ENCODE results near the gene DNALI1. TPM values are rescaled to one million over a fixed set of nuclear protein-coding genes. Genes with fewer than 3 reads are reported as not detected.

The DNALI1 gene
- total and polyA plus RNA-seq, 2 of the 8 experiments (the other 6 are each of a cell fraction or from before 2014, with no cell fraction given) = 8.9 to 11.3 TPM

GRCh38 chr1:37553598-37553926 lies 3.2 kb upstream of the DNALI1 start:
- peak overlapping the region; percentile 99 for H4K8ac ChIP-seq (ENCODE audit: extremely low read depth, insufficient read depth, low read length)
- no peak overlapping the region for H2AK5ac ChIP-seq (ENCODE audit: low read depth, low read length)
- peaks cover 0 to 11% (median 0%) of the 10 kb centered on the region in 4 experiments; a peak in 5 of 8 replicates for H3K36me3 ChIP-seq (ENCODE audit: control insufficient read depth in 2 of 4, insufficient read depth in 4 of 4, low read length in 3 of 4)
- no peak overlapping the region for H4K5ac ChIP-seq (ENCODE audit: insufficient read length, low read depth, low read length)
- 0 out of 4 replicates have a peak, but pooled peaks cover 0 to 2% of the 10 kb centered on the region in 2 experiments for H3K9me3 ChIP-seq (ENCODE audit: insufficient read depth in 2 of 2, low read depth in 1 of 2, low read length in 1 of 2)
- no peak overlapping the region for H2BK120ac ChIP-seq (replicated peaks; ENCODE audit: low read depth, low read length)
- DNase-seq (ENCODE audit: low read depth in 1 of 2, low spot score in 2 of 2) = no peak
- FAIRE-seq = no peak
- peaks cover 6% of the 10 kb centered on the region; the same call in 1 of the 2 replicates for H3K23me2 ChIP-seq (ENCODE audit: low read depth, low read length)
- no peak overlapping the region for H2BK20ac ChIP-seq (ENCODE audit: low read length)
- H3K4me3 ChIP-seq (ENCODE audit: extremely low read depth in 1 of 4, insufficient read depth in 2 of 4, low read depth in 3 of 4, low read length in 4 of 4) = peak overlapping the region; percentile 67 to 92 (median 82)
- CTCF ChIA-PET (ENCODE audit: partially characterized antibody) = interaction anchor here (1.4 kb wide), 1 partner anchor 97 kb away, joined by 3 read pairs; no protein-coding TSS in a partner anchor
- H3K14ac ChIP-seq (ENCODE audit: insufficient read length) = no peak overlapping the region
- H3K79me1 ChIP-seq (ENCODE audit: low read depth, low read length) = peaks cover 4% of the 10 kb centered on the region; the same call in 1 of the 2 replicates
- H3K79me2 ChIP-seq (ENCODE audit: control insufficient read depth in 1 of 2, insufficient read depth in 2 of 2, low read length in 2 of 2) = peaks cover 8 to 16% of the 10 kb centered on the region in 2 experiments; a peak in 3 of 4 replicates
- 0 out of 2 replicates have a peak overlapping the region, but pooled peaks have one; percentile 80 for H2AFZ ChIP-seq (ENCODE audit: low read length)
- peaks cover 0 to 7% of the 10 kb centered on the region in 2 experiments for H4K20me1 ChIP-seq (replicated peaks in 1 of 2; ENCODE audit: control insufficient read depth in 1 of 2, insufficient read depth in 2 of 2, low read length in 2 of 2)
- H2BK12ac ChIP-seq (ENCODE audit: low read depth, low read length) = no peak overlapping the region
- H3K4me1 ChIP-seq (replicated peaks in 1 of 4; ENCODE audit: control insufficient read depth in 3 of 4, insufficient read depth in 4 of 4, low read length in 3 of 4) = peaks cover 3 to 13% (median 5%) of the 10 kb centered on the region in 4 experiments
- TF ChIP-seq CTBP2 (IDR thresholded peaks at IDR 0.05; ENCODE audit: borderline replicate concordance, insufficient read depth, insufficient read length, low read length) (no peak), SIN3A (conservative IDR thresholded peaks at IDR 0.05 in 1 of 2, IDR thresholded peaks at IDR 0.05 in 1 of 2; ENCODE audit: low read depth in 1 of 2, low read length in 2 of 2) (0 out of 4 replicates have a peak, but pooled peaks of 1 of the 2 experiments have one; percentile 11)
- H3K18ac ChIP-seq (ENCODE audit: extremely low read depth, low read length) = no peak overlapping the region
- H3K9ac ChIP-seq (replicated peaks in 1 of 4; ENCODE audit: extremely low read depth in 1 of 4, low read depth in 3 of 4, low read length in 3 of 4) = peak overlapping the region; percentile 85 to 98 (median 87)
- H3K4me2 ChIP-seq (ENCODE audit: insufficient read depth in 1 of 2, low read depth in 2 of 2, low read length in 2 of 2) = peak overlapping the region; percentile 75 to 97
- H3K27ac ChIP-seq (ENCODE audit: low read depth, low read length) = peak overlapping the region; percentile 80; the same call in 1 of the 2 replicates
- POLR2A ChIA-PET (ENCODE audit: partially characterized antibody) = interaction anchor here (2.2 kb wide), 1 partner anchor 138 kb away, joined by 7 read pairs; the partner anchor contains the start of gene CDCA8
- no peak overlapping the region for H3K4ac ChIP-seq (replicated peaks; ENCODE audit: insufficient read length, low read depth, low read length)
- no peaks in the 10 kb centered on the region for H3K27me3 ChIP-seq (replicated peaks in 1 of 4; ENCODE audit: control insufficient read depth in 3 of 4, extremely low read depth in 1 of 4, insufficient read depth in 3 of 4, low read length in 3 of 4)
- peak overlapping the region; percentile 96; the same call in 1 of the 2 replicates for H2BK5ac ChIP-seq (ENCODE audit: low read depth, low read length)
- 13% methylated on average over 11 of the region's 11 CpGs; no CpG with 5 or more reads in 1 of the 2 experiments for WGBS, 2 experiments (ENCODE audit: extremely low coverage in 1 of 2, insufficient coverage in 1 of 2, insufficient read length in 1 of 2, insufficient replicate concordance in 2 of 2, low coverage in 1 of 2, low lambda C conversion rate in 2 of 2, missing lambda C conversion rate in 1 of 2)
- no peak overlapping the region for H3K23ac ChIP-seq (ENCODE audit: insufficient read length)
- no peak overlapping the region for H2BK15ac ChIP-seq (ENCODE audit: low read length)
- H3K56ac ChIP-seq (replicated peaks; ENCODE audit: insufficient read length, low read depth, low read length) = no peak overlapping the region
- no peak overlapping the region for H4K91ac ChIP-seq (replicated peaks; ENCODE audit: insufficient read length, low read length)
